SK-N-SH (cell line): ENCODE data around the gene PXDC1.

Experiments
- EP300 ChIP-seq, 2 experiments: IDR thresholded peaks; 2 replicates each; pipeline versions ENCODE4 v1.4.0 to v1.6.1; 2012; ENCODE audit warnings: borderline replicate concordance in 1 of 2, low read depth in 1 of 2, low read length in 1 of 2
- EZH2phosphoT487 ChIP-seq: fragments of 200-600 bp; sonication (generic); IDR thresholded peaks from 2 replicates; pipeline ENCODE4 v1.6.1; 2017; ENCODE audit warnings: low read depth, mixed run types, mild to moderate bottlenecking, antibody characterized with exemption, moderate library complexity, borderline replicate concordance
- POLR2AphosphoS5 ChIP-seq: IDR thresholded peaks from 2 replicates; pipeline ENCODE4 v1.6.1; 2012; ENCODE audit warnings: low read depth, low read length
- SMC3 ChIP-seq: IDR thresholded peaks from 2 replicates; pipeline ENCODE4 v1.6.1; 2012; ENCODE audit warnings: low read depth, low read length, improper control_type of control experiment
- TF ChIP-seq, protein P1 (sequence below): fragments of 150-350 bp; IDR thresholded peaks from 2 replicates; pipeline ENCODE4 v1.6.1; 2016; ENCODE audit warnings: mild to moderate bottlenecking, low read depth, low read length
- TF ChIP-seq, protein P2 (sequence below): fragments of 200-600 bp; sonication (generic); IDR thresholded peaks from 2 replicates; pipeline ENCODE4 v1.6.1; 2017; ENCODE audit warnings: antibody characterized with exemption, mild to moderate bottlenecking, moderate library complexity
- TF ChIP-seq, protein P3 (sequence below): IDR thresholded peaks from 2 replicates; pipeline ENCODE4 v1.4.0; 2012; ENCODE audit warnings: low read depth
- TF ChIP-seq, protein P4 (sequence below): fragments of 150-350 bp; IDR thresholded peaks from 2 replicates; pipeline ENCODE4 v1.6.1; 2017; ENCODE audit warnings: antibody characterized with exemption, low read length, low read depth, borderline replicate concordance
- TF ChIP-seq, protein P5 (sequence below): IDR thresholded peaks from 2 replicates; pipeline ENCODE4 v1.6.1; 2012; ENCODE audit warnings: mild to moderate bottlenecking, low read depth, low read length, moderate library complexity

DNA sequence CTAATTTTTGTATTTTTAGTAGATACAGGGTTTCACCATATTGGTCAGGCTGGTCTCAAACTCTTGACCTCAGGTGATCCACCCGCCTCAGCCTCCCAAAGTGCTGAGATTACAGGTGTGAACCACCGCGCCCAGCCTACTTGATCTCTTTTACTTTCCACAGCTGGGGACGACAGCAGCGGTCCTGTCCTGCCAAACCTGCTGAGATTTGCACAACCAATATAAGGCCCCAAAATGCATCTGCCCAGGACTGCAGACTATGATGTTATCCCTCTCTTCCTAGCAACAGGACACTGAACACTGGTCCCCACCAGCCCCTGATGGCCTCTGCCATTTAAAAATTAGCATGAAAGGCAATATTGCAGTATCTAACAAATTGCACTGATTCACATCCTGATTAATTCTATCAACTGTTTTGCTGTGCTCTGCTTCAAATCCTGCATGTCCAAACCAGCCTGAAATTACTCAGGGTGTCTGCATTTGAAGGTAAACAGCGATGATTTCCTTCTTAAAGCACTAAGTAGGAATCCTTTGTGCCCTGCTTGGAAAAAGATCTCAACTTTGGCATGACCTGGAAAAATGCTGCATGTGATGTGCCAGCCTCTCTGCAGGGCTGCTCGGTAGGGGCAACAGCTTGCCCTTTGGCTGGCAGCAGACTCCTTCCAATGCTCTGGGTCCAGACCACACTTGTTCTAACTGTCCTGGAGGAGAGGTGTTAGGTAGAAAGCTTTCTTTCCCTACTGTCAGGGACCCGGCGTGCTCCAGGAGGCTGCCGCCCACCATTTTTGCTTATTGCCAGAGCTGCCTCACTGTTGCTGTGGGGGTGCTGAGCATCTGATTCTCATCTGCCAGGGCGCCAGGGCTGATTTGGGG is 27.4 kb upstream of the PXDC1 start:
- TF ChIP-seq, protein P1, sequence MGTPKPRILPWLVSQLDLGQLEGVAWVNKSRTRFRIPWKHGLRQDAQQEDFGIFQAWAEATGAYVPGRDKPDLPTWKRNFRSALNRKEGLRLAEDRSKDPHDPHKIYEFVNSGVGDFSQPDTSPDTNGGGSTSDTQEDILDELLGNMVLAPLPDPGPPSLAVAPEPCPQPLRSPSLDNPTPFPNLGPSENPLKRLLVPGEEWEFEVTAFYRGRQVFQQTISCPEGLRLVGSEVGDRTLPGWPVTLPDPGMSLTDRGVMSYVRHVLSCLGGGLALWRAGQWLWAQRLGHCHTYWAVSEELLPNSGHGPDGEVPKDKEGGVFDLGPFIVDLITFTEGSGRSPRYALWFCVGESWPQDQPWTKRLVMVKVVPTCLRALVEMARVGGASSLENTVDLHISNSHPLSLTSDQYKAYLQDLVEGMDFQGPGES: no peak
- no peak for TF ChIP-seq POLR2AphosphoS5
- TF ChIP-seq, protein P2, sequence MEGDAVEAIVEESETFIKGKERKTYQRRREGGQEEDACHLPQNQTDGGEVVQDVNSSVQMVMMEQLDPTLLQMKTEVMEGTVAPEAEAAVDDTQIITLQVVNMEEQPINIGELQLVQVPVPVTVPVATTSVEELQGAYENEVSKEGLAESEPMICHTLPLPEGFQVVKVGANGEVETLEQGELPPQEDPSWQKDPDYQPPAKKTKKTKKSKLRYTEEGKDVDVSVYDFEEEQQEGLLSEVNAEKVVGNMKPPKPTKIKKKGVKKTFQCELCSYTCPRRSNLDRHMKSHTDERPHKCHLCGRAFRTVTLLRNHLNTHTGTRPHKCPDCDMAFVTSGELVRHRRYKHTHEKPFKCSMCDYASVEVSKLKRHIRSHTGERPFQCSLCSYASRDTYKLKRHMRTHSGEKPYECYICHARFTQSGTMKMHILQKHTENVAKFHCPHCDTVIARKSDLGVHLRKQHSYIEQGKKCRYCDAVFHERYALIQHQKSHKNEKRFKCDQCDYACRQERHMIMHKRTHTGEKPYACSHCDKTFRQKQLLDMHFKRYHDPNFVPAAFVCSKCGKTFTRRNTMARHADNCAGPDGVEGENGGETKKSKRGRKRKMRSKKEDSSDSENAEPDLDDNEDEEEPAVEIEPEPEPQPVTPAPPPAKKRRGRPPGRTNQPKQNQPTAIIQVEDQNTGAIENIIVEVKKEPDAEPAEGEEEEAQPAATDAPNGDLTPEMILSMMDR: no peak
- TF ChIP-seq EP300 (IDR thresholded peaks at IDR 0.05; ENCODE audit: borderline replicate concordance in 1 of 2, low read depth in 1 of 2, low read length in 1 of 2): no peak
- TF ChIP-seq, protein P3, sequence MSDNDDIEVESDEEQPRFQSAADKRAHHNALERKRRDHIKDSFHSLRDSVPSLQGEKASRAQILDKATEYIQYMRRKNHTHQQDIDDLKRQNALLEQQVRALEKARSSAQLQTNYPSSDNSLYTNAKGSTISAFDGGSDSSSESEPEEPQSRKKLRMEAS: no peak
- no peak for TF ChIP-seq EZH2phosphoT487
- TF ChIP-seq, protein P4, sequence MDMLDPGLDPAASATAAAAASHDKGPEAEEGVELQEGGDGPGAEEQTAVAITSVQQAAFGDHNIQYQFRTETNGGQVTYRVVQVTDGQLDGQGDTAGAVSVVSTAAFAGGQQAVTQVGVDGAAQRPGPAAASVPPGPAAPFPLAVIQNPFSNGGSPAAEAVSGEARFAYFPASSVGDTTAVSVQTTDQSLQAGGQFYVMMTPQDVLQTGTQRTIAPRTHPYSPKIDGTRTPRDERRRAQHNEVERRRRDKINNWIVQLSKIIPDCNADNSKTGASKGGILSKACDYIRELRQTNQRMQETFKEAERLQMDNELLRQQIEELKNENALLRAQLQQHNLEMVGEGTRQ: no peak
- no peak for TF ChIP-seq SMC3
- TF ChIP-seq, protein P5, sequence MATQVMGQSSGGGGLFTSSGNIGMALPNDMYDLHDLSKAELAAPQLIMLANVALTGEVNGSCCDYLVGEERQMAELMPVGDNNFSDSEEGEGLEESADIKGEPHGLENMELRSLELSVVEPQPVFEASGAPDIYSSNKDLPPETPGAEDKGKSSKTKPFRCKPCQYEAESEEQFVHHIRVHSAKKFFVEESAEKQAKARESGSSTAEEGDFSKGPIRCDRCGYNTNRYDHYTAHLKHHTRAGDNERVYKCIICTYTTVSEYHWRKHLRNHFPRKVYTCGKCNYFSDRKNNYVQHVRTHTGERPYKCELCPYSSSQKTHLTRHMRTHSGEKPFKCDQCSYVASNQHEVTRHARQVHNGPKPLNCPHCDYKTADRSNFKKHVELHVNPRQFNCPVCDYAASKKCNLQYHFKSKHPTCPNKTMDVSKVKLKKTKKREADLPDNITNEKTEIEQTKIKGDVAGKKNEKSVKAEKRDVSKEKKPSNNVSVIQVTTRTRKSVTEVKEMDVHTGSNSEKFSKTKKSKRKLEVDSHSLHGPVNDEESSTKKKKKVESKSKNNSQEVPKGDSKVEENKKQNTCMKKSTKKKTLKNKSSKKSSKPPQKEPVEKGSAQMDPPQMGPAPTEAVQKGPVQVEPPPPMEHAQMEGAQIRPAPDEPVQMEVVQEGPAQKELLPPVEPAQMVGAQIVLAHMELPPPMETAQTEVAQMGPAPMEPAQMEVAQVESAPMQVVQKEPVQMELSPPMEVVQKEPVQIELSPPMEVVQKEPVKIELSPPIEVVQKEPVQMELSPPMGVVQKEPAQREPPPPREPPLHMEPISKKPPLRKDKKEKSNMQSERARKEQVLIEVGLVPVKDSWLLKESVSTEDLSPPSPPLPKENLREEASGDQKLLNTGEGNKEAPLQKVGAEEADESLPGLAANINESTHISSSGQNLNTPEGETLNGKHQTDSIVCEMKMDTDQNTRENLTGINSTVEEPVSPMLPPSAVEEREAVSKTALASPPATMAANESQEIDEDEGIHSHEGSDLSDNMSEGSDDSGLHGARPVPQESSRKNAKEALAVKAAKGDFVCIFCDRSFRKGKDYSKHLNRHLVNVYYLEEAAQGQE: no peak
